GM13977 (cell line): Measurements from ENCODE around the gene CENPM.

Experiments
- DNase-seq: peaks from one replicate; pipeline ENCODE4 v3.0.0; 2012; ENCODE audit warnings: low spot score
- CTCF ChIP-seq: IDR thresholded peaks from 2 replicates; pipeline ENCODE4 v1.5.1; 2012; ENCODE audit warnings: mild to moderate bottlenecking, control low read depth; ENCODE audit not compliant: insufficient read depth; ENCODE audit errors: extremely low read depth, missing control alignments
- in situ Hi-C: fragments of 300-500 bp; cut with MboI; formaldehyde crosslinking; loops from one replicate; pipeline ENCODE4 v1.12.0; 2022; ENCODE audit warnings: low sequenced_read_pairs, low pct_unique_long_range_greater_than_20kb, mixed read lengths, inconsistent platforms; ENCODE audit not compliant: unreplicated experiment

The CENPM gene

DNA sequence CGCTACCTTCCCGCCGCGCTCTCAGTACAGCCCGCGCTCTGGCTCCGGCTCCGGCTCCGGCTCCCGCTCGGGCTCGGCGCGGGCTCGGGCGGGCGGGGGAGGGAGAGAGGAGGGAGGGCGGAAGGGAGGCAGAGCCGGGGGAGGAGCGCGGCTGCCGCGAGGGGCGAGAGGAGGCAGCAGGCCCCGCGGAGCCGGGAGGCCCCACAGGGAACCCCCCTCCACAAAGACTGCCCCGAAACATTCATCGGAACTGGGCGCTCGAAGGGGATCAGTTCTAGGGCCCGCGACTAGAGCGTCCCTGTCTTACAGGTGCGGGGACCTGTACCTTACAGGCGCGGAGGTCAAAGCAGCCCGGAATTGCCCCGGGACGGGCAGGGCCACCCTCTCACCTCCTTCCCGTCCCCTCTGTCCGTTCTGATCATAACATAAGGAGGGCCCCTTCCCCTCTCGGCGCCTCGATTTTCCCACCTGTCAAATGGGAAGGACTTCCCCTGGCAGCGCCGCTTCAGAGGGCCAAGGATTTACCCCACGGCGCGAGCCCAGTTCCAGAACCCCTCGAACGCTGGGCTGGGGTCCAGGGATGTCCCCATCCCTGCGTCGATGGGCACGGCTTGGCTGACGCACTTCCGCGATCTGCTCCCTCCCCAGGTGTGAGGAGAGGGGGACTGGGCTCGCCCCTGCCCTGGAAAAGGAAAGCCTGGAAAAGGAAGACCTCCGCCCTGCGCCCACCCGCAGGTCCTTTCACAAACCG lies 31.7 kb downstream of the CENPM start, which contains the start of gene SHISA8:
Gene SHISA8 (minus strand): TSS at position 40 of the 751 bp plus-strand sequence. CDS start 407 bp downstream, outside the sequence.
- in situ Hi-C loops = no loop called here
- no peak for TF ChIP-seq CTCF
- DNase-seq = peak; percentile 87

GRCh38 chr22:41914611-41915034 lies 32.3 kb downstream of the CENPM start:
- no peak for DNase-seq
- in situ Hi-C loops = no loop called here

GRCh38 chr22:41913842-41914534 lies 33.0 kb downstream of the CENPM start:
- TF ChIP-seq CTCF = peak; percentile 10
- in situ Hi-C loops = no loop called here
- DNase-seq = peak; percentile 60

More at GRCh38 chr22:41914611-41915034, 32.3 kb downstream of the CENPM start:
- no peak for TF ChIP-seq CTCF

GRCh38 chr22:41913040-41913719 lies 33.8 kb downstream of the CENPM start:
- DNase-seq = no peak
- TF ChIP-seq CTCF = no peak
- in situ Hi-C loops = no loop called here

GRCh38 chr22:41912338-41913039 lies 34.5 kb downstream of the CENPM start:
- no peak for TF ChIP-seq CTCF
- DNase-seq = no peak
- in situ Hi-C loops = no loop called here
